Activated CD8-positive, alpha-beta memory T cell treated with anti-CD3 and anti-CD28 coated beads, Interleukin-2, amount 50 U/mL, for 48 hours (primary cell): ENCODE results near the gene STUB1.
A peak's percentile ranks its signal among the peaks of the same experiment; 100 is the strongest.

Source experiments
- DNase-seq: peaks from one replicate; pipeline ENCODE4 v3.0.0-alpha.2; 2020

The STUB1 gene

DNA sequence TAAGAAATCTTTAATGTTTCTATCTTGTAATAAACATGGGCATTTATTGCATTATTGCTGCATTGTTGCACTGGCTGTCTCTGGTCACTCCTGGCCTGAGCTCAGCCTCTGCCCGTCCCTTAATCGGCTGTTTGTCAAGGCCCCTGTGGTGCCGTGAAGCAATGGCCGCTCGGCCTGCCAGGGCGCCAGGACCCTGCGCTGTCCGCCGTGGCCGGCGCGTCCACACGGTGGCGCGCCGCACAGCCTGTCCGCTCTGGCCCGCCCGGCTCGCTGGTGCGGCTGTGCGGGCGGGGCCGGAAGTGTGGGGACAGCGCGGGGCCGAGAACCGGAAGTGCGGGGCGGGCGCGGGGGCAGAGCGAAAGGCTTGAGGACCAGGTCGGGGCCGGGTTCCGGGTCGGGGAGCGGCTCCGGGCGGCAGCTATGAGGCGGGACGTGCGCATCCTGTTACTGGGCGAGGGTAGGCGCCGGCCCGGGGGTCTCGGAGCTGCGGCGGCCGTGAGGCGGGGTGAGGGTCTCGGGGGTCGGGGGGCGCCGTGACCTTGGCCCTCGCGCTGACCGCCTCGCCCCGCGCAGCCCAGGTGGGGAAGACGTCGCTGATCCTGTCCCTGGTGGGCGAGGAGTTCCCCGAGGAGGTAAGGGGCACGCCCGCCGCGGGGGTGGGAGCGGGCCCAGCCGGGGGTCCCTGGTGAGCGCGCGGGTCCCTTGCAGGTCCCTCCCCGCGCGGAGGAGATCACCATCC, 12.3 kb upstream of the STUB1 start, which contains the start of gene RHOT2:
Gene RHOT2, plus strand, starts transcription at position 353 of the 739 bp plus-strand sequence. Its CDS starts 68 bp downstream, at position 421.
- peak; percentile 97 for DNase-seq

- DNase-seq: no peak
Measured at GRCh38 chr16:668519-669171, 11.6 kb upstream of the STUB1 start.

GRCh38 chr16:669666-670065, 10.5 kb upstream of the STUB1 start:
- DNase-seq: no peak

DNA sequence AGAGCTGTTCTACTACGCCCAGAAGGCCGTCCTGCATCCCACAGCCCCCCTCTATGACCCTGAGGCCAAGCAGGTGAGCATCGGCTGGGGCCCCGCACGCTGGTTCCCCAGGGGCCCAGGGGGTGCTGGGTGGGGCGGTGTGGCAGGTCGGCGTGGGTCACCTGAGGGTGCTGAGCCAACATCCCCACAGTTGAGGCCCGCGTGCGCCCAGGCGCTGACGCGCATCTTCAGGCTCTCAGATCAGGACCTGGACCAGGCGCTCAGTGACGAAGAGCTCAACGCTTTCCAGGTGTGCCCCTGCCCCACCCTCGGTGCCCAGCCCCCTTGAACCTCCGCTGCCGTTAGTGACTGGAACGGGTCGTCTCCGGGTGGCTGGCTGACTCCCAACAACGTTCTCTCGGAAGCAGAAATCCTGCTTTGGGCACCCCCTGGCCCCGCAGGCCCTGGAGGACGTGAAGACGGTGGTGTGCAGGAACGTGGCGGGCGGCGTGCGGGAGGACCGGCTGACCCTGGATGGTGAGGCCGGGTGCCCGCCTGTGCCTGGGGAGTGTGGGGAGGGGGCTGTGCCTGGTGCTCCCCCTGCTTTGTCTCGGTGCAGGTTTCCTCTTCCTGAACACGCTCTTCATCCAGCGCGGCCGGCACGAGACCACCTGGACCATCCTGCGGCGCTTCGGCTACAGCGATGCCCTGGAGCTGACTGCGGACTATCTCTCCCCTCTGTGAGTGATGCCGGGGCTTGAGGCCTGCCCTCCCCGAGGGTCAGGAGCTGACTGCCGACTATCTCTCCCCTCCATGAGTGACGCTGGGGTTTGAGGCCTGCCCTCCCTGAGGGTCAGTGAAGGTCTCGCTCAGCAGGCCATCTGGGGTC, 9.5 kb upstream of the STUB1 start:
- no peak for DNase-seq

DNA sequence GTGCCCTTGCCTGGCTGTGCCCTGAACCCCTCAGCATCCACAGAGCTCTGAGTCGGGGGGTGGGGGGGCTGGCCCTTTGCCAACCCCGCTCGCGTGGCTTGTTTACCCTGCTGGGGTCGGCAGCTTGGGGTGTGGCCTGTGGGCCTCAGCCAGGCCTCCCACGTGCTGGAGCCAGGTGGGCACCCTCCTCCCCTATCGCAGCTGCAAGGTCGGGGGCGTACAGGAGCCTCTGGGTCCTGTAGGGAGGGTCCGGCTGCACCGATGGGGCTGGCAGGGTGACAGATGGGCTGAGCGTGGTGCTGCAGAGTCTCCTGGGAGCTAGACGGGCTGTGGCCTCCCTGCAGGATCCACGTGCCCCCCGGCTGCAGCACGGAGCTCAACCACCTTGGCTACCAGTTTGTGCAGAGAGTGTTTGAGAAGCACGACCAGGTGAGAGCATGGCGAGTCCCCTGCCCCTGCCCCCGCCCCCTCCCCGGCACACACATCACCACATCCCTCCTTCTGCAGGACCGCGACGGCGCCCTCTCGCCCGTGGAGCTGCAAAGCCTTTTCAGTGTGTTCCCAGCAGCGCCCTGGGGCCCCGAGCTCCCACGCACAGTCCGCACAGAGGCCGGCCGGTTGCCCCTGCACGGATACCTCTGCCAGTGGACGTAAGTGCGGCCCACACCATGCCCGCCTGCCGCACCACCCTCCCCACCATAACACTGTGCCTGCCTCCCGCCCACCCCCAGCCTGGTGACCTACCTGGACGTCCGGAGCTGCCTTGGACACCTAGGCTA, 8.7 kb upstream of the STUB1 start:
- DNase-seq: no peak

- DNase-seq: no peak
Measured at GRCh38 chr16:672371-672770, 7.8 kb upstream of the STUB1 start.

GRCh38 chr16:672851-673250, 7.4 kb upstream of the STUB1 start:
- no peak for DNase-seq

DNA sequence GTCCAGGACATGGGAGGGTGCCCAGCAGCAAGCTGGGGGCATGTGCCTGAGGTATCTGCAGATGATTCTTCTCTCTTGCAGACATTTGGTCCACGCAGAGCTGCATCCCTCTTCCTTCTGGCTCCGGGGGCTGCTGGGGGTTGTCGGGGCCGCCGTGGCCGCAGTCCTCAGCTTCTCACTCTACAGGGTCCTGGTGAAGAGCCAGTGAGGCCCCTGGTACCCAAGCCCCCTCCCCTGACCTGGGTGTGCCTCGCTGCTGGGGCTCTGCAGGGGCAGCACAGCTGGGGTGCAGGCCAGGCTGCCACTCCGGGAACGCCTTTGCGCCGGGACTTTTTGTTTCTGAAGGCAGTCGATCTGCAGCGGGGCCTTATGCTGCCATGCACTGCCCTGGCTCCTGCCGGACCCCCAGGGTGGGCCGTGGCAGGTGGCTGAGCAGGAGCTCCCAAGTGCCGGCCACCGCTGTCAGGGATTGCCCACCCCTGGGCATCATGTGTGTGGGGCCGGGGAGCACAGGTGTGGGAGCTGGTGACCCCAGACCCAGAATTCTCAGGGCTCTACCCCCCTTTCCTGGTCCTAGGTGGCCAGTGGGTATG, 6.7 kb upstream of the STUB1 start:
- DNase-seq: no peak

GRCh38 chr16:674214-674881, 5.9 kb upstream of the STUB1 start:
- no peak for DNase-seq

GRCh38 chr16:674968-675883, 5.0 kb upstream of the STUB1 start, which contains the start of gene RHBDL1:
Gene RHBDL1 (plus strand): TSS chr16:675671. CDS start chr16:675791, 120 bp downstream.
- no peak for DNase-seq

- DNase-seq: no peak
Measured at GRCh38 chr16:675884-676564, 4.2 kb upstream of the STUB1 start.

DNA sequence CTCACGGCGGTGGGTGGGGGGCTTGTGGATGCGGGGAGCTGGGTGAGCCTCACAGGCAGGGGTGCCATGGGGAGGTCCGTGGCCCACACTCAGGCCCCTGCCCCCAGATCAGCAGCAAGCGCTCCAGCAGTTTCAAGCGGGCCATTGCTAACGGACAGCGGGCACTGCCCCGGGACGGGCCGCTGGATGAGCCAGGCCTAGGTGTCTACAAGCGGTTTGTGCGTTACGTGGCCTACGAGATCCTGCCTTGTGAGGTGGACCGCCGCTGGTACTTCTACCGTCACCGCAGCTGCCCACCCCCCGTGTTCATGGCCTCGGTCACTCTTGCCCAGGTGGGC, 3.7 kb upstream of the STUB1 start:
- DNase-seq: no peak

GRCh38 chr16:676913-677312, 3.3 kb upstream of the STUB1 start:
- no peak for DNase-seq

- DNase-seq: no peak
Measured at GRCh38 chr16:677316-678190, 2.7 kb upstream of the STUB1 start.

DNA sequence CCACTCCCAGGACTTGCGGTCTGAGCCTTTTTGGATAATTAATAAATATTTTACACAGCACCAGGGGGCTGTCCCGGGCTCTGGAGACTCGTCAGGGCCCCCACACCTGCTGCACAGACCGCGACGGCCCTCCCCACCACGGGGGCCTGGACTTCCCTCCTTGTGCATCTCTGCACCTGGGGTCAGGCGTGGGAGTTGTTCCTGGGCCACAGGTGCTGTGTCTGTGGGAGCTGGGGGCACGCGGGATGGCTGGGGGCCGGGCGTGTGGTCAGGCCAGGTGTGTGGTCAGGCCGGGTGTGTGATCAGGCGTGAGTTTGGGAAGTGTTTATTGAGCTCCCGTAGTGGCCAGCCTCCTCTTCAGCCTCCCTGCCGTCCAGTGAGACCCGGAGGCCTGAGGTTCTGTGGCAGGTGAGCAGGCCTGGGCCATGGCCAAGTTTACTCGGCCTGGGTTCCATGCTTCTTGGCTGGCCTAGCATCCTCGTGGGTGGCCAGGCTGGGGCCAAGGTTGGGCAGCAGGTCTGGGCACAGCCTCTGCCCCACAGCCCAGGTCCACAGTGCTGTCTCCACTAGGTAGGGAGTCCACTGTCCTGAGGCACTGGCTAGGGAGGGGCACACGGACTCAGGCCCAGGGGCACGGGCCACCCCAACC, 1.9 kb upstream of the STUB1 start:
- DNase-seq: no peak

DNA sequence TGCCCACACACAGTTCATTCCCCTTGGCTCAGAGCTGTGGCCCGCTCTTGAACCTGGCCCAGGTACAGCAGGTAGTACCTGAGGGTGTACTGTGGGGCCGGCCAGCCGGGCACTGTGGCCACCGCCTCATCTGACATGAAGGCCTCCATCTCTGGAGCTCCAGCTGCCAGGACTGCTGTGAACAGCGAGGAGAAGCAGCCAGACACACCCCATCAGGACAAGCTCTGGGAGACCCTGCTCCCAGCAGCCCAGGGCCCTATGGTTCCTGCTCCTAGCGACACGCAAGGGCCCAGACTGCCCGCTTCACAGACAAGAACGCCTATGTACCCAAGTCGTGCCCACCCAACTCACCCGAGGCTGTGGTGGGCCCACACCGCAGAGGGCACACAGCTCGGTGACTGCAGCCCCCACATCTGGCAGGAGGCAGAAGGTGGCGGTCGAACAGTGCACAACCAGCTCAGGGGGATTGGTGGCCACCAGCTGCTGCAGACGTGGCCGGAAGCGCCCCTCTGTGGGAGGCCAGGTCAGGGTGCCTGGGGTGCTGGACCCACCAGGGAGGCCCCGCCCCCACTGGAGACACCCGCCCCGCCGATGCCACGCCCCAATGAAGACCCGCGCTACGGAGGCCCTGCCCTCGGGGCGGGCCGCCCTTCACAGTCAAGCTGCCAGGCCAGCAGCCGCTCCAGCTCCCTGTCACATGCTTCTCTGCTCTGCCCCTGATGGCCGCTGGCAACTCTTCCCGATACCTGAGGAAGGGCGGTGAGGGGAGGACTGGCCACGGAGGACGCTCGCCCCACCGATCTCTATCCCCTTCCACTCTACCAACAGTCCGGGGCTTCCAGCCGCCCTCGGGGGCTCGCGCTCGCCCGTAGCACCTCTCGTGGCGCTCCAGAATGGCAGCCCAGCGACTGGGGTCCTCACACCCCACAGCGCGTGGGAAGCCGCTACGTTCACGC, 1.1 kb upstream of the STUB1 start:
- DNase-seq: peak; percentile 84

- DNase-seq: no peak
Measured at GRCh38 chr16:680625-680945, 375 bp downstream of the STUB1 start.
